ENCODE data around the gene LONP2.
"Not testable (repeated sequence)": the region's sequence is repeated elsewhere in the genome, so short reads cannot be mapped to it uniquely, and the experiment has no call there.

- TF ChIP-seq CTCF (conservative IDR thresholded peaks at IDR 0.05 in 1 of 2, IDR thresholded peaks at IDR 0.05 in 1 of 2; ENCODE audit: extremely low read depth in 1 of 2, insufficient read depth in 1 of 2, low read depth in 1 of 2, low read length in 2 of 2); EZH2 (IDR thresholded peaks at IDR 0.05; ENCODE audit: borderline replicate concordance, low read length): not testable (repeated sequence)
These were observed 110.3 kb downstream of the LONP2 start for GRCh38 chr16:48354385-48354784.

All from mammary epithelial cell (primary cell).